GM12891 (cell line): Measurements from ENCODE around the gene NFATC4.

Experiments used
- PAX5 ChIP-seq: IDR thresholded peaks from 2 replicates; pipeline ENCODE4 v1.6.1; 2011; ENCODE audit warnings: low read length, moderate library complexity, mild to moderate bottlenecking; ENCODE audit not compliant: insufficient read depth, severe bottlenecking
- POLR2A ChIP-seq: IDR thresholded peaks from 2 replicates; pipeline ENCODE4 v1.6.1; 2011; ENCODE audit warnings: low read depth, low read length, control low read depth
- POLR2AphosphoS5 ChIP-seq: IDR thresholded peaks from 2 replicates; pipeline ENCODE4 v1.6.1; 2011; ENCODE audit warnings: low read depth, low read length, control low read depth
- TAF1 ChIP-seq: IDR thresholded peaks from 2 replicates; pipeline ENCODE4 v1.6.1; 2011; ENCODE audit warnings: low read depth, low read length, control low read depth

GRCh38 chr14:24366413-24366720, 1.6 kb upstream of the NFATC4 start:
- TF ChIP-seq POLR2A, result no peak
- TF ChIP-seq TAF1, result no peak
- no peak for TF ChIP-seq POLR2AphosphoS5
- no peak for TF ChIP-seq PAX5
